IMR-90 (cell line): ENCODE measurements around the gene ENOX2.

ENCODE experiments used
- BHLHE40 ChIP-seq: fragments of 150-350 bp; IDR thresholded peaks from 2 replicates; pipeline ENCODE4 v1.6.1; 2016; ENCODE audit warnings: mild to moderate bottlenecking, low read depth, low read length
- CEBPB ChIP-seq: IDR thresholded peaks from 2 replicates; pipeline ENCODE4 v1.6.1; 2012; ENCODE audit warnings: low read depth, low read length, improper control_type of control experiment
- MAFK ChIP-seq: IDR thresholded peaks from 2 replicates; pipeline ENCODE4 v1.6.1; 2012; ENCODE audit warnings: low read depth, low read length, improper control_type of control experiment
- MAZ ChIP-seq: IDR thresholded peaks from 2 replicates; pipeline ENCODE4 v1.6.1; 2012; ENCODE audit warnings: low read depth, mild to moderate bottlenecking, low read length, improper control_type of control experiment, moderate library complexity, borderline replicate concordance
- MXI1 ChIP-seq: IDR thresholded peaks from 2 replicates; pipeline ENCODE4 v1.6.1; 2012; ENCODE audit warnings: low read depth, mild to moderate bottlenecking, low read length, moderate library complexity, borderline replicate concordance
- NFE2L2 ChIP-seq: fragments of 150-350 bp; IDR thresholded peaks from 2 replicates; pipeline ENCODE4 v1.6.1; 2016; ENCODE audit warnings: low read depth, mild to moderate bottlenecking, low read length
- POLR2A ChIP-seq: IDR thresholded peaks from 2 replicates; pipeline ENCODE4 v1.6.1; 2012; ENCODE audit warnings: mild to moderate bottlenecking, low read depth, low read length
- RAD21 ChIP-seq: IDR thresholded peaks from 2 replicates; pipeline ENCODE4 v1.6.1; 2012; ENCODE audit warnings: low read length, improper control_type of control experiment
- RFX5 ChIP-seq: IDR thresholded peaks from 2 replicates; pipeline ENCODE4 v1.8.0; 2012; ENCODE audit warnings: low read depth, mild to moderate bottlenecking, low read length, moderate library complexity
- SMC3 ChIP-seq: fragments of 150-350 bp; IDR thresholded peaks from 2 replicates; pipeline ENCODE4 v1.6.1; 2016; ENCODE audit warnings: low read depth, mild to moderate bottlenecking, antibody characterized with exemption, low read length, moderate library complexity
- TF ChIP-seq, protein P1 (sequence below): conservative IDR thresholded peaks from 2 replicates; pipeline ENCODE4 v1.5.1; 2012; ENCODE audit warnings: mild to moderate bottlenecking, low read depth, low read length, improper control_type of control experiment
- TF ChIP-seq, protein P2 (sequence below): fragments of 150-350 bp; IDR thresholded peaks from 2 replicates; pipeline ENCODE4 v1.6.1; 2017; ENCODE audit warnings: mild to moderate bottlenecking, antibody characterized with exemption, low read length, low read depth
- TF ChIP-seq, protein P3 (sequence below): fragments of 150-350 bp; IDR thresholded peaks from 2 replicates; pipeline ENCODE4 v1.6.1; 2016; ENCODE audit warnings: low read depth, mild to moderate bottlenecking, low read length, moderate library complexity, borderline replicate concordance

DNA sequence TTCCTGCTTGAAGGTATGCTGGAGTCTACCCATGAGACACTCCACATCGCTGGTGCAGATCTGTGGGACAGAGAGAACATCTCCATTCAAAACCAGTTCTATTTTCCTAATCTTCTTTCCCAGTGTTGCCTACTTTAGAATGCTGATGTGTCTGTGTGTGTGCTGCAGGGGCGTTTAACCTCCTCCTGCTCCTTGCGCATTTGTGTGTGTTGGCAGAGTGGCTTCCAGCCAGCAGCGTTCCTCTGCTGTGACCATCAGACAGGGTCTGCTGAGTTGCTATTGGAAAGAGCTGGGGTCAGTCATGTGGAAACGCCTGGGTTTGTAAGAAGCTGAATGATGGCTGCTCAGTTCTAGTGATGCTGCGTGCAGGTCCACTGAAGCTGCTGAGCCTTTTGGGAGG, 277.6 kb downstream of the ENOX2 start:
- TF ChIP-seq, protein P1, sequence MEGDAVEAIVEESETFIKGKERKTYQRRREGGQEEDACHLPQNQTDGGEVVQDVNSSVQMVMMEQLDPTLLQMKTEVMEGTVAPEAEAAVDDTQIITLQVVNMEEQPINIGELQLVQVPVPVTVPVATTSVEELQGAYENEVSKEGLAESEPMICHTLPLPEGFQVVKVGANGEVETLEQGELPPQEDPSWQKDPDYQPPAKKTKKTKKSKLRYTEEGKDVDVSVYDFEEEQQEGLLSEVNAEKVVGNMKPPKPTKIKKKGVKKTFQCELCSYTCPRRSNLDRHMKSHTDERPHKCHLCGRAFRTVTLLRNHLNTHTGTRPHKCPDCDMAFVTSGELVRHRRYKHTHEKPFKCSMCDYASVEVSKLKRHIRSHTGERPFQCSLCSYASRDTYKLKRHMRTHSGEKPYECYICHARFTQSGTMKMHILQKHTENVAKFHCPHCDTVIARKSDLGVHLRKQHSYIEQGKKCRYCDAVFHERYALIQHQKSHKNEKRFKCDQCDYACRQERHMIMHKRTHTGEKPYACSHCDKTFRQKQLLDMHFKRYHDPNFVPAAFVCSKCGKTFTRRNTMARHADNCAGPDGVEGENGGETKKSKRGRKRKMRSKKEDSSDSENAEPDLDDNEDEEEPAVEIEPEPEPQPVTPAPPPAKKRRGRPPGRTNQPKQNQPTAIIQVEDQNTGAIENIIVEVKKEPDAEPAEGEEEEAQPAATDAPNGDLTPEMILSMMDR, result no peak
- TF ChIP-seq MAZ (no peak), RAD21 (no peak), NFE2L2 (no peak), POLR2A (no peak), MXI1 (no peak), SMC3 (no peak), RFX5 (no peak), CEBPB (no peak), BHLHE40 (no peak), MAFK (no peak)
- TF ChIP-seq, protein P2, sequence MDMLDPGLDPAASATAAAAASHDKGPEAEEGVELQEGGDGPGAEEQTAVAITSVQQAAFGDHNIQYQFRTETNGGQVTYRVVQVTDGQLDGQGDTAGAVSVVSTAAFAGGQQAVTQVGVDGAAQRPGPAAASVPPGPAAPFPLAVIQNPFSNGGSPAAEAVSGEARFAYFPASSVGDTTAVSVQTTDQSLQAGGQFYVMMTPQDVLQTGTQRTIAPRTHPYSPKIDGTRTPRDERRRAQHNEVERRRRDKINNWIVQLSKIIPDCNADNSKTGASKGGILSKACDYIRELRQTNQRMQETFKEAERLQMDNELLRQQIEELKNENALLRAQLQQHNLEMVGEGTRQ, result no peak
- TF ChIP-seq, protein P3, sequence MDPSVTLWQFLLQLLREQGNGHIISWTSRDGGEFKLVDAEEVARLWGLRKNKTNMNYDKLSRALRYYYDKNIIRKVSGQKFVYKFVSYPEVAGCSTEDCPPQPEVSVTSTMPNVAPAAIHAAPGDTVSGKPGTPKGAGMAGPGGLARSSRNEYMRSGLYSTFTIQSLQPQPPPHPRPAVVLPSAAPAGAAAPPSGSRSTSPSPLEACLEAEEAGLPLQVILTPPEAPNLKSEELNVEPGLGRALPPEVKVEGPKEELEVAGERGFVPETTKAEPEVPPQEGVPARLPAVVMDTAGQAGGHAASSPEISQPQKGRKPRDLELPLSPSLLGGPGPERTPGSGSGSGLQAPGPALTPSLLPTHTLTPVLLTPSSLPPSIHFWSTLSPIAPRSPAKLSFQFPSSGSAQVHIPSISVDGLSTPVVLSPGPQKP, result no peak
